COLO668 (cell line): Measurements from ENCODE around the gene YLPM1.
"Not testable (repeated sequence)": the region's sequence is repeated elsewhere in the genome, so short reads cannot be mapped to it uniquely, and the experiment has no call there.

Source experiments
- DNase-seq: peaks from one replicate; lab custom pipeline; 2025; ENCODE audit not compliant: unreplicated experiment; lab: John Stamatoyannopoulos, UW

Gene YLPM1

GRCh38 chr14:74762917-74763802, at the start of gene YLPM1:
TSS of gene YLPM1 (plus strand) at chr14:74763316. CDS start at chr14:74763490, 174 bp downstream.
- peak; percentile 97 for DNase-seq

- DNase-seq: no peak
These were observed 49.8 kb upstream of the YLPM1 start for GRCh38 chr14:74713395-74713735.

DNA sequence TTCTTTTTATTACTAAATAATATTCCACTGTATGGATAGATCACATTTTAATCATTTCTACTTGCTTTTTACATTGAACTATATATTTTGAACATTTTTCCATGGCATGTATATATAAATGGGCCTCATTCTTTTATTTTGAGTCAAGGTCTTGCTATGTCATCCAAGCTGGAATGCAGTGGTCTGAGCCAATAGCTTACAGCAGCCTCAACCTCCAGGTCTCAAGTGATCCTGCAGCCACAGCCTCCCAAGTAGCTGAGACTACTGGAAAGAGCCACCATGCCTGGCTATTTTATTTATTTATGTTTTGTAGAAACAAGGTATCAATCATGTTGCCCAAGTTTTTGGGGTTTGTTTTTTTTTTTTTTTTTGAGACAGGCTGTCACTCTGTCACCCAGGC, 42.6 kb upstream of the YLPM1 start:
- DNase-seq: no peak

- no peak for DNase-seq
These were observed 40.0 kb upstream of the YLPM1 start for GRCh38 chr14:74723134-74723533.

- DNase-seq: no peak
These were observed 30.7 kb upstream of the YLPM1 start for GRCh38 chr14:74732387-74732786.

DNA sequence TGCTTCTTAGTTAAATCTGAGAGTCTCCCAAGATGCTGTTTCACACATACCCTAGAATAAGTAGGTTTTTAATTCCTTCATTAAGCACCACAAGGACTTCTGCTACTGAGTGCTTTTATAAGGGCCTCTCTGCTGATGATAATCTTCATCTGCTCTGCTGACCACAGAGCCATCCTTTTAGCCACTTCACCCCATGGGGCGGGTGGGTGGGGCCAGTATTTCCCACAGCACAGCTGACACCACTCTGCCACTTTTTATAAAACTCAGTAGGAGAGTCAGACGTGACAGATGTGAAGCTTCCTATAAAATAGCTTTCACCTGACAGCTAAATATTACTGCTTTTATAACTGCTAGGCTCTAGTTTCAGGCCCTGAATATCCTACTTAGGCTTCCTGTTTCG, 29.9 kb upstream of the YLPM1 start:
- no peak for DNase-seq

- DNase-seq: no peak
These were observed 28.0 kb upstream of the YLPM1 start for GRCh38 chr14:74735125-74735524.

GRCh38 chr14:74737753-74738325, 25.3 kb upstream of the YLPM1 start:
- DNase-seq: no peak

GRCh38 chr14:74739293-74740030, 23.7 kb upstream of the YLPM1 start:
- DNase-seq: no peak

GRCh38 chr14:74747237-74747636, 15.9 kb upstream of the YLPM1 start:
- DNase-seq: no peak

- no peak for DNase-seq
These were observed 9.0 kb upstream of the YLPM1 start for GRCh38 chr14:74754157-74754556.

- DNase-seq: no peak
These were observed 8.2 kb upstream of the YLPM1 start for GRCh38 chr14:74754899-74755298.

DNA sequence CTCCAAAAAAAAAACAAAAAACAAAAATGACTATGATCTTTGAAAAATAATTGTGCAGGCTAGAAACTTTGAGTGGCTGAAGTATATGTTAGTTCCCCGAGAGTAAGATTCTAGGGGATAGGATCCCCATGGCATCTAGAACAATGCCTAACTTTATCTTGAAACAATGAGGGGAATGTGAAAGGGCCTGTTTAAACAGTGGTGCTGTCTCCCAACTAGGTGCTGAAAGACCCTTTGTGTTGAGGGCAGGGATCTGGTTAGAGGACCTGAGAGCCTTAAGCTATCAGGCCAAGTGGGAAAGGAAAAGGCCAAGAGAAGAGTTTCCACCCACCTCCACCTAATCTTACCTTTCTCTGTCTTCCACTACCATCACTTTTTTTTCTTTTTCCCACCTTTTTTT, 6.8 kb upstream of the YLPM1 start:
- no peak for DNase-seq

GRCh38 chr14:74758505-74758904, 4.6 kb upstream of the YLPM1 start:
- DNase-seq: not testable (repeated sequence)

GRCh38 chr14:74763803-74764531, 851 bp downstream of the YLPM1 start:
- peak; percentile 18 for DNase-seq

- no peak for DNase-seq
These were observed 2.6 kb downstream of the YLPM1 start for GRCh38 chr14:74765721-74766120.

DNA sequence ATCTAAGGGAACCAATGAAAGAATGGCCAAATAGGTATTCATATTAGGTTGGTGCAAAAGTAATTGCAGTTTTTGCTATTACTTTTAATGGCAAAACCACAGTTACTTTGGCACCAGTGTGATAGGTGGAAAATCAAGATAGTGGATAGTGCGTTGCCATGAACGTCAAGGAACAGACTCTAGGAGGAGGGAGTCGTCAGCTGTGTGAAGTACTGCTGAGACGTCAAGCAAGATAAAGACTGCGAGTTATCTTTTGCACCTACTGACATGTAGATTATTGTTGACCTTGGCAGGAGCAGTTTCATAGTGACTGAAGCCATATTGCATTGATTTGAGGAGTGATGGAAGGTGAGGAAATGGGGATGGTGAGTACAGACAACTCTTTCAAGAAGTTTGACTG, 8.3 kb downstream of the YLPM1 start:
- no peak for DNase-seq

DNA sequence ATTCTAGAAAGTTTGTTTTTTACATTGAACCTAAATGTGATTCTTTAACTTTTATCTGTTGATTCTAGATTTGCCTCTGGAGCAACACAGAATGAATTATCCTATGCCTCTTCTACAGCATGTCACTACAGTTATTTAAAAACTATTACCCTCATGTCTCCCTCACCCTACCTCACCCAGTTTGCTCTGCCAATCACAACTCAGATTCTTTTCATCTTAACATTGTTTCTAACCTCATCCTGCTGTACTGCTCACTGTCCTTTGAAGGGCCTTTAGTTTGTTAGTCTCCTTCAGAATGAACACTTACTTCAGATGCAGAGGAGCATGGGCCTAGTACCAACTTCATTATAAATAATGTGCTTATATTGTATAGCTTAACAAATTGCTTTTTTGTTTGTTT, 21.5 kb downstream of the YLPM1 start:
- no peak for DNase-seq

DNA sequence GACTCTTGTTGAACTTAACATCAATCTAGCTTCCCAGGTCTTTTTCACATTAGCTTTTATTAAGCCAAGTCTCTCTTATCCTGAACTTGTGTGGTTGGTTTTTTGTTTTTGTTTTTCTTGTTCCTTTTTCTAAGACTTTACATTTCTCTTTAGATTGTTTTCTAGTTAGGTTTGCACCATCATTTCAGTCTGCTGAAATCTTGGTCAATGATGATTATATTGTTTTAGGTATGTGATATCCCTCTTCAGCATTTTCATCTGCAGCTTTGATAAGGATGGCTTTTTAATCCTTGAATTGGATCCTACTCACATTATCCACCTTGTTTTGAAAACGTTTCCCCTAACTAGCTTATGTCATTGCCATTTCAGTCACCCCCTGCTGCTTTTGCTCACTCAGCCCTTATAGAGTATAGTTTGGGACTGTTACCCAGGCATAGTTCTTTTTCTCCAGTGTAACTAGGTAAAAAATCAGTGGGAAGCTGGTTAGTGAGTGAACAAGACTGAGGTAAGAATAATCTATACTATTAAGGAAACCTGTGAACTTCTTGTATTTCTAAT, 22.0 kb downstream of the YLPM1 start:
- no peak for DNase-seq

DNA sequence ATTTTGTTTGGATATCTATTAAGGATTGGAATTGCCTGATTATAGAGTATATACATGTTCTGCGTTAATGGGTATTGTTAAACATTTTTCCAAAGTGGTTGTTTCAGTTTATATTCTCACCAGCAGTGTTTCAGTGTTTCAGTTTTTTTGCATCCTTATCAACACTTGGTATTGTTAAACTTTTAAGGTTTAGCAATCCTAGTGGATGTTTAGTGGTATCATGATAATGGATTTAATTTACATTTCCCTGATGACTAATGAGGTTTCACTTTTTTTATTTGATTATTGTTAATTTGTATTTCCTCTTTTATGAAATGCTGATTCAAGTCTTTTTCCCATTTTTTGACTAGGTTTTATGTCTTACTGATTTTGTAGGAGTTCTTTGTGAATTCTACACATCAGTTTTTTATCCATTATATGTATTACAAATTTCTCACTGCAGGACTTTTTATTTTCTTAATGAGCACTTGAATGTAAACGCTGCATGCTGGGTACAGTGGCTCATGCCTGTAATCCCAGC, 23.7 kb downstream of the YLPM1 start:
- no peak for DNase-seq
